ENCODE results near the gene TMED8.
"Not testable (repeated sequence)": the region's sequence is repeated elsewhere in the genome, so short reads cannot be mapped to it uniquely, and the experiment has no call there.

The TMED8 gene

GRCh38 chr14:77376771-77377501 lies at the start of gene TMED8, which contains the start of gene SAMD15:
TMED8 (minus strand) TSS chr14:77377094; CDS start chr14:77377053, 41 bp downstream.
SAMD15 (plus strand) TSS chr14:77377379; CDS start chr14:77377419, 40 bp downstream.
- DNase-seq: peak; percentile 81

GRCh38 chr14:77426396-77426795 lies 49.5 kb upstream of the TMED8 start:
- DNase-seq: no peak

- DNase-seq: no peak
Observed at GRCh38 chr14:77424862-77425261, 48.0 kb upstream of the TMED8 start.

- no peak for DNase-seq
Observed at GRCh38 chr14:77423423-77423822, 46.5 kb upstream of the TMED8 start, which contains the start of gene NOXRED1. NOXRED1 (minus strand) TSS chr14:77423523; CDS start chr14:77422889, 634 bp downstream.

GRCh38 chr14:77421201-77421600 lies 44.3 kb upstream of the TMED8 start:
- DNase-seq: no peak

GRCh38 chr14:77416836-77417235 lies 39.9 kb upstream of the TMED8 start:
- no peak for DNase-seq

GRCh38 chr14:77416098-77416497 lies 39.2 kb upstream of the TMED8 start:
- not testable (repeated sequence) for DNase-seq

- DNase-seq: not testable (repeated sequence)
Observed at GRCh38 chr14:77415403-77416030, 38.6 kb upstream of the TMED8 start.

GRCh38 chr14:77409131-77409533 lies 32.2 kb upstream of the TMED8 start:
- DNase-seq: peak; percentile 2

GRCh38 chr14:77407158-77407557 lies 30.3 kb upstream of the TMED8 start:
- DNase-seq: no peak

- no peak for DNase-seq
Observed at GRCh38 chr14:77406718-77407117, 29.8 kb upstream of the TMED8 start.

GRCh38 chr14:77406086-77406485 lies 29.2 kb upstream of the TMED8 start:
- no peak for DNase-seq

- no peak for DNase-seq
Observed at GRCh38 chr14:77403768-77404167, 26.9 kb upstream of the TMED8 start.

GRCh38 chr14:77400216-77400615 lies 23.3 kb upstream of the TMED8 start:
- DNase-seq: no peak

- no peak for DNase-seq
Observed at GRCh38 chr14:77390188-77390587, 13.3 kb upstream of the TMED8 start.

GRCh38 chr14:77378701-77379100 lies 1.8 kb upstream of the TMED8 start:
- no peak for DNase-seq

GRCh38 chr14:77377502-77377844 lies 579 bp upstream of the TMED8 start:
- DNase-seq: no peak

- DNase-seq: peak; percentile 35
Observed at GRCh38 chr14:77375973-77376770, 722 bp downstream of the TMED8 start.

- DNase-seq: no peak
Observed at GRCh38 chr14:77375164-77375950, 1.5 kb downstream of the TMED8 start.

- DNase-seq: no peak
Observed at GRCh38 chr14:77372304-77372841, 4.5 kb downstream of the TMED8 start.

- DNase-seq: no peak
Observed at GRCh38 chr14:77369285-77369684, 7.6 kb downstream of the TMED8 start.

GRCh38 chr14:77364146-77364545 lies 12.7 kb downstream of the TMED8 start:
- DNase-seq: no peak

Data from stimulated activated CD4-positive, alpha-beta T cell treated with anti-CD3 and anti-CD28 coated beads, Interleukin-1b, Interleukin-23, amount 100 ng/mL, for 48 hours (primary cell).